SK-N-SH (cell line): ENCODE results near the gene KISS1R. TPM values are rescaled to one million over a fixed set of nuclear protein-coding genes. Genes with fewer than 3 reads are reported as not detected.

ENCODE experiments used
- CTCF ChIA-PET: fragments of 300-600, 350-600 bp; formaldehyde crosslinking; extraction: SDS; loops from one replicate; lab custom pipeline; 2021; lab: Yijun Ruan, JAX
- POLR2A ChIA-PET: fragments of 350-600 bp; sonication (Branson Sonifier 250); formaldehyde crosslinking; extraction: SDS; loops from one replicate; lab custom pipeline; 2020; ENCODE audit warnings: antibody characterized with exemption, inconsistent platforms; lab: Yijun Ruan, JAX
- DNase-seq: peaks from one replicate; pipeline ENCODE4 v3.0.0; 2012
- H2AFZ ChIP-seq: fragments of 200-600 bp; sonication (generic); 2 replicates; pipeline ENCODE4 v1.8.1; 2016; ENCODE audit warnings: antibody characterized with exemption, mild to moderate bottlenecking, low read depth
- H3F3A ChIP-seq: fragments of 200-600 bp; sonication (generic); replicated peaks from 2 replicates; pipeline ENCODE3; 2016; ENCODE audit warnings: antibody characterized with exemption, mild to moderate bottlenecking; ENCODE audit not compliant: insufficient read depth
- H3K27ac ChIP-seq, 2 experiments: fragments of 200-500 bp in 1 of 2; fragments of 200-600 bp in 1 of 2; sonication (Bioruptor generic) in 1 of 2; sonication (generic), shearing (Covaris generic) in 1 of 2; 2 replicates each; pipeline versions ENCODE4 v1.5.1 to v1.6.1; 2014 to 2016; ENCODE audit warnings: low read depth in 2 of 2, inconsistent platforms in 1 of 2, low read length in 1 of 2, mild to moderate bottlenecking in 1 of 2, mixed read lengths in 1 of 2
- H3K27me3 ChIP-seq: fragments of 200-600 bp; sonication (generic), shearing (Covaris generic); 2 replicates; pipeline ENCODE4 v1.6.1; 2016; ENCODE audit warnings: mixed run types; ENCODE audit not compliant: insufficient read depth
- H3K36me3 ChIP-seq, 2 experiments: fragments of 200-500 bp in 1 of 2; fragments of 200-600 bp in 1 of 2; sonication (Bioruptor generic) in 1 of 2; sonication (generic) in 1 of 2; replicated peaks in 1 of 2; 2 replicates each; pipeline versions ENCODE3 to v1.5.1; 2014 to 2016; ENCODE audit warnings: low read length in 1 of 2, mild to moderate bottlenecking in 1 of 2; ENCODE audit not compliant: insufficient read depth in 2 of 2, control insufficient read depth in 1 of 2
- H3K4me1 ChIP-seq, 2 experiments: fragments of 200-500 bp in 1 of 2; fragments of 200-600 bp in 1 of 2; sonication (Bioruptor generic) in 1 of 2; sonication (generic), shearing (Covaris generic) in 1 of 2; 2 replicates each; pipeline versions ENCODE4 v1.5.1 to v1.6.1; 2014 to 2016; ENCODE audit warnings: low read depth in 1 of 2, low read length in 1 of 2, mixed run types in 1 of 2; ENCODE audit not compliant: insufficient read depth in 2 of 2, control insufficient read depth in 1 of 2
- H3K4me2 ChIP-seq: fragments of 200-600 bp; sonication (generic), shearing (Covaris generic); 2 replicates; pipeline ENCODE4 v1.6.1; 2017; ENCODE audit warnings: mixed run types
- H3K4me3 ChIP-seq, 2 experiments: fragments of 200-500 bp in 1 of 2; fragments of 200-600 bp in 1 of 2; sonication (Bioruptor generic) in 1 of 2; sonication (generic), shearing (Covaris generic) in 1 of 2; 2 replicates each; pipeline versions ENCODE4 v1.5.1 to v1.8.1; 2014 to 2016; ENCODE audit warnings: low read depth in 2 of 2, inconsistent platforms in 1 of 2, low read length in 1 of 2, mild to moderate bottlenecking in 1 of 2, mixed read lengths in 1 of 2, moderate library complexity in 1 of 2
- H3K79me2 ChIP-seq: fragments of 200-600 bp; sonication (generic); 2 replicates; pipeline ENCODE4 v1.8.1; 2017; ENCODE audit warnings: mild to moderate bottlenecking; ENCODE audit not compliant: insufficient read depth
- H3K9ac ChIP-seq: fragments of 200-600 bp; sonication (generic); 2 replicates; pipeline ENCODE4 v1.6.1; 2017; ENCODE audit warnings: mixed run types
- H3K9me2 ChIP-seq: fragments of 200-600 bp; sonication (generic); 2 replicates; pipeline ENCODE4 v1.6.1; 2017; ENCODE audit warnings: mixed run types
- H3K9me3 ChIP-seq: fragments of 200-600 bp; sonication (generic); 2 replicates; pipeline ENCODE4 v1.6.1; 2017; ENCODE audit warnings: mixed run types, mild to moderate bottlenecking, moderate library complexity
- H4K20me1 ChIP-seq: fragments of 200-600 bp; sonication (generic); 2 replicates; pipeline ENCODE4 v1.6.1; 2017; ENCODE audit warnings: mild to moderate bottlenecking, mixed run types; ENCODE audit not compliant: insufficient read depth
- EZH2phosphoT487 ChIP-seq: fragments of 200-600 bp; sonication (generic); IDR thresholded peaks from 2 replicates; pipeline ENCODE4 v1.6.1; 2017; ENCODE audit warnings: low read depth, mixed run types, mild to moderate bottlenecking, antibody characterized with exemption, moderate library complexity, borderline replicate concordance
- JUND ChIP-seq: IDR thresholded peaks from 2 replicates; pipeline ENCODE4 v1.4.0; 2012
- MEF2A ChIP-seq: IDR thresholded peaks from 2 replicates; pipeline ENCODE4 v1.4.0; 2012; ENCODE audit warnings: low read depth, borderline replicate concordance
- MXI1 ChIP-seq: IDR thresholded peaks from 2 replicates; pipeline ENCODE4 v1.6.1; 2012; ENCODE audit warnings: mild to moderate bottlenecking, low read depth, low read length, improper control_type of control experiment
- NFIC ChIP-seq: IDR thresholded peaks from 2 replicates; pipeline ENCODE4 v1.4.0; 2012; ENCODE audit warnings: borderline replicate concordance
- PBX3 ChIP-seq: IDR thresholded peaks from 2 replicates; pipeline ENCODE4; 2012
- SIN3A ChIP-seq: IDR thresholded peaks from 2 replicates; pipeline ENCODE4 v1.6.1; 2012; ENCODE audit warnings: low read depth, mild to moderate bottlenecking, low read length, moderate library complexity, borderline replicate concordance
- USF2 ChIP-seq: fragments of 150-350 bp; IDR thresholded peaks from 2 replicates; pipeline ENCODE4 v1.6.1; 2017; ENCODE audit warnings: antibody characterized with exemption, low read length, low read depth, borderline replicate concordance
- YY1 ChIP-seq: IDR thresholded peaks from 2 replicates; pipeline ENCODE4 v1.4.0; 2012; ENCODE audit warnings: low read depth, mild to moderate bottlenecking
- ZBTB33 ChIP-seq: IDR thresholded peaks from 2 replicates; pipeline ENCODE4 v1.4.0; 2012; ENCODE audit warnings: low read depth, borderline replicate concordance
- WGBS: methylation state at CpG from one replicate; pipeline ENCODE4 v1.1.6; 2017; ENCODE audit warnings: low lambda C conversion rate; 5-methylcytosine and 5-hydroxymethylcytosine counted together
- polyA plus RNA-seq, 3 experiments: library from polyadenylated mRNA; depleted of rRNA; stranded (reverse); fragments of >200 nt; gene quantifications; 2 replicates each; pipeline ENCODE4 v1.2.3, GENCODE V29; 2012

The KISS1R gene
- polyA plus RNA-seq, 1 of the 3 experiments (the other 2 are of a cell fraction): not detected

GRCh38 chr19:964116-964520 lies 47.0 kb downstream of the KISS1R start (continued):
- TF ChIP-seq EZH2phosphoT487: no peak
- no peak for TF ChIP-seq JUND
- TF ChIP-seq YY1: no peak

- H3K27ac ChIP-seq: no peak overlapping the region
- H3K4me2 ChIP-seq: no peak overlapping the region
- no peaks in the 10 kb centered on the region for H3K9me3 ChIP-seq
- no peaks in the 10 kb centered on the region for H3K79me2 ChIP-seq
- H3K36me3 ChIP-seq: peaks cover 16 to 25% of the 10 kb centered on the region in 2 experiments
- no peaks in the 10 kb centered on the region for H3K9me2 ChIP-seq
- 93% methylated on average over 9 of the region's 19 CpGs for WGBS
- no peak overlapping the region for H3K4me3 ChIP-seq
- no peak for DNase-seq
- ChIA-PET POLR2A (interaction anchor here (0.6 kb wide), 2 partner anchors 207 to 526 kb away, joined by 3 to 6 read pairs; no protein-coding TSS in a partner anchor), CTCF (interaction anchor here (1.1 to 1.2 kb wide), 2 partner anchors 9 to 19 kb away, joined by 3 to 5 read pairs; partner anchors contain the start of gene WDR18)
- peaks cover 6% of the 10 kb centered on the region for H3F3A ChIP-seq
- H3K9ac ChIP-seq: no peak overlapping the region
- H3K4me1 ChIP-seq: no peaks in the 10 kb centered on the region
- no peaks in the 10 kb centered on the region for H4K20me1 ChIP-seq
- H3K27me3 ChIP-seq: no peaks in the 10 kb centered on the region
- H2AFZ ChIP-seq: no peak overlapping the region
- TF ChIP-seq MXI1 (no peak), MEF2A (no peak), SIN3A (no peak)
Observed at GRCh38 chr19:964761-965694, 47.9 kb downstream of the KISS1R start.

GRCh38 chr19:966485-967088 lies 49.5 kb downstream of the KISS1R start:
- CTCF ChIA-PET: interaction anchor here (1.2 kb wide), 1 partner anchor 35 kb away, joined by 3 read pairs; no protein-coding TSS in a partner anchor
- Histone ChIP-seq H2AFZ (no peak overlapping the region), H3K9ac (no peak overlapping the region), H3K9me3 (no peaks in the 10 kb centered on the region), H3K36me3 (peaks cover 20 to 38% of the 10 kb centered on the region in 2 experiments), H3K4me3 (no peak overlapping the region), H3F3A (peaks cover 6% of the 10 kb centered on the region), H4K20me1 (no peaks in the 10 kb centered on the region), H3K27ac (no peak overlapping the region), H3K4me1 (no peaks in the 10 kb centered on the region), H3K4me2 (no peak overlapping the region), H3K79me2 (no peaks in the 10 kb centered on the region), H3K27me3 (no peaks in the 10 kb centered on the region), H3K9me2 (no peaks in the 10 kb centered on the region)
- no peak for DNase-seq
- POLR2A ChIA-PET: no interaction called here
- WGBS: 93% methylated on average over 9 of the region's 17 CpGs
- no peak for TF ChIP-seq USF2
- no peak for TF ChIP-seq ZBTB33
- no peak for TF ChIP-seq PBX3
- TF ChIP-seq NFIC: no peak
